Measurements from ENCODE around the gene C9orf57.
"Not testable (repeated sequence)": the region's sequence is repeated elsewhere in the genome, so short reads cannot be mapped to it uniquely, and the experiment has no call there.

The C9orf57 gene

GRCh38 chr9:72060513-72060912 lies at the start of gene C9orf57:
Gene C9orf57, minus strand, starts transcription at chr9:72060613. Its CDS starts 1,282 bp downstream, at chr9:72059331.
- H3K9ac ChIP-seq = no peak within 1 kb of the TSS
- no peaks in the 10 kb centered on the region for H3K79me2 ChIP-seq (ENCODE audit: insufficient read depth, low read depth)
- no peak within 1 kb of the TSS for H2AFZ ChIP-seq (ENCODE audit: low read depth)
- no peaks in the 10 kb centered on the region for H3K4me1 ChIP-seq (ENCODE audit: low read depth, poor library complexity, severe bottlenecking)
- no peak within 1 kb of the TSS for H3K4me3 ChIP-seq (IDR thresholded peaks at IDR 0.05; ENCODE audit: insufficient read depth, low read depth, low read length)
- no peaks in the 10 kb centered on the region for H3K27me3 ChIP-seq (ENCODE audit: insufficient read depth, low read depth)
- no peak within 1 kb of the TSS for H3K27ac ChIP-seq
- no peaks in the 10 kb centered on the region for H4K20me1 ChIP-seq (ENCODE audit: insufficient read depth)
- no peak within 1 kb of the TSS for H3K4me2 ChIP-seq
- no peaks in the 10 kb centered on the region for H3K36me3 ChIP-seq (ENCODE audit: insufficient read depth)
- TF ChIP-seq, protein P1, sequence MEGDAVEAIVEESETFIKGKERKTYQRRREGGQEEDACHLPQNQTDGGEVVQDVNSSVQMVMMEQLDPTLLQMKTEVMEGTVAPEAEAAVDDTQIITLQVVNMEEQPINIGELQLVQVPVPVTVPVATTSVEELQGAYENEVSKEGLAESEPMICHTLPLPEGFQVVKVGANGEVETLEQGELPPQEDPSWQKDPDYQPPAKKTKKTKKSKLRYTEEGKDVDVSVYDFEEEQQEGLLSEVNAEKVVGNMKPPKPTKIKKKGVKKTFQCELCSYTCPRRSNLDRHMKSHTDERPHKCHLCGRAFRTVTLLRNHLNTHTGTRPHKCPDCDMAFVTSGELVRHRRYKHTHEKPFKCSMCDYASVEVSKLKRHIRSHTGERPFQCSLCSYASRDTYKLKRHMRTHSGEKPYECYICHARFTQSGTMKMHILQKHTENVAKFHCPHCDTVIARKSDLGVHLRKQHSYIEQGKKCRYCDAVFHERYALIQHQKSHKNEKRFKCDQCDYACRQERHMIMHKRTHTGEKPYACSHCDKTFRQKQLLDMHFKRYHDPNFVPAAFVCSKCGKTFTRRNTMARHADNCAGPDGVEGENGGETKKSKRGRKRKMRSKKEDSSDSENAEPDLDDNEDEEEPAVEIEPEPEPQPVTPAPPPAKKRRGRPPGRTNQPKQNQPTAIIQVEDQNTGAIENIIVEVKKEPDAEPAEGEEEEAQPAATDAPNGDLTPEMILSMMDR (conservative IDR thresholded peaks at IDR 0.05; ENCODE audit: low read depth, low read length) = no peak

GRCh38 chr9:72102520-72102919 lies 42.1 kb upstream of the C9orf57 start:
- Histone ChIP-seq H4K20me1 (ENCODE audit: insufficient read depth) (no peaks in the 10 kb centered on the region), H3K9ac (no peak overlapping the region), H3K36me3 (ENCODE audit: insufficient read depth) (no peaks in the 10 kb centered on the region), H3K27ac (no peak overlapping the region), H2AFZ (ENCODE audit: low read depth) (no peak overlapping the region), H3K79me2 (ENCODE audit: insufficient read depth, low read depth) (no peaks in the 10 kb centered on the region), H3K4me3 (IDR thresholded peaks at IDR 0.05; ENCODE audit: insufficient read depth, low read depth, low read length) (no peak overlapping the region), H3K4me2 (no peak overlapping the region), H3K4me1 (ENCODE audit: low read depth, poor library complexity, severe bottlenecking) (no peaks in the 10 kb centered on the region), H3K27me3 (ENCODE audit: insufficient read depth, low read depth) (no peaks in the 10 kb centered on the region)
- TF ChIP-seq, protein P1 (conservative IDR thresholded peaks at IDR 0.05; ENCODE audit: low read depth, low read length) = no peak

DNA sequence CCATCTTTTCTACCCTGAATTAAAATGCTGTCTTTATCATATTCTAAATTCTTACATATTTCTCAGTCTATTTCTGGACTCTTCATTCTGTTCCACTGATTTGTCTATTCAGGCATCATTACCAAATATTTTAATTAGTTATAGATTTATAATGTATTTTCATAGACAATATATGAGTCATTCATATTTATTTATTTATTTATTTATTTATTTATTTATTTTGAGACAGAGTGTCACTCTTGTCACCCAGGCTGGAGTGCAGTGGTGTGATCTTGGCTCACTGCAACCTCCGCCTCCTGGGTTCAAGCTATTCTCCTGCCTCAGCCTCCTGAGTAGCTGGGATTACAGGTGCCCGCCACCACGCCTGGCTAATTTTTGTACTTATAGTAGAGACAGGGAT lies 35.1 kb upstream of the C9orf57 start:
- not testable (repeated sequence) for H4K20me1 ChIP-seq (ENCODE audit: insufficient read depth); H3K4me2 ChIP-seq; H3K27ac ChIP-seq; H3K4me1 ChIP-seq (ENCODE audit: low read depth, poor library complexity, severe bottlenecking); H3K27me3 ChIP-seq (ENCODE audit: insufficient read depth, low read depth); H3K4me3 ChIP-seq (IDR thresholded peaks at IDR 0.05; ENCODE audit: insufficient read depth, low read depth, low read length); H2AFZ ChIP-seq (ENCODE audit: low read depth); H3K36me3 ChIP-seq (ENCODE audit: insufficient read depth); H3K9ac ChIP-seq; H3K79me2 ChIP-seq (ENCODE audit: insufficient read depth, low read depth)

DNA sequence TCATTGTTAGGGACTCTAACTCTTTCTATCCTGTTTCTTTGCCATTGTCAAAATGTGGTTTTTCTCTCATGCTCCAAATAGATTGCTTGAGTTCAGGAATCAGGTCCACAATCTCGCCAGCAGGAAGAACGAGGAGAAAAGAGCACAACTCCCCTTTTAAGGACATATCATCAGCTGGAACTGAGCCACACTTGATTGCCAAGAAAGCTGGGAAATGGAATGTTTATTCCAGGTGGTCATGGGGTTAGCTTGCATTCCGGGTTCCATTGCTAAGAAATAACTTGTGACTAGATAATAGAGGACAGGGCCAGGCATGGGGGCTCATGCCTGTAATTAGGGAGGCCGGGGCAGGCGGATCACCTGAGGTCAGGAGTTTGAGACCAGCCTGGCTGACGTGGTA lies 32.4 kb upstream of the C9orf57 start:
- Histone ChIP-seq H3K27ac (no peak overlapping the region), H2AFZ (ENCODE audit: low read depth) (no peak overlapping the region), H3K9ac (no peak overlapping the region), H3K4me1 (ENCODE audit: low read depth, poor library complexity, severe bottlenecking) (no peaks in the 10 kb centered on the region), H4K20me1 (ENCODE audit: insufficient read depth) (no peaks in the 10 kb centered on the region), H3K36me3 (ENCODE audit: insufficient read depth) (no peaks in the 10 kb centered on the region), H3K27me3 (ENCODE audit: insufficient read depth, low read depth) (no peaks in the 10 kb centered on the region), H3K79me2 (ENCODE audit: insufficient read depth, low read depth) (no peaks in the 10 kb centered on the region), H3K4me2 (no peak overlapping the region), H3K4me3 (IDR thresholded peaks at IDR 0.05; ENCODE audit: insufficient read depth, low read depth, low read length) (no peak overlapping the region)
- TF ChIP-seq, protein P1 (conservative IDR thresholded peaks at IDR 0.05; ENCODE audit: low read depth, low read length) = no peak

DNA sequence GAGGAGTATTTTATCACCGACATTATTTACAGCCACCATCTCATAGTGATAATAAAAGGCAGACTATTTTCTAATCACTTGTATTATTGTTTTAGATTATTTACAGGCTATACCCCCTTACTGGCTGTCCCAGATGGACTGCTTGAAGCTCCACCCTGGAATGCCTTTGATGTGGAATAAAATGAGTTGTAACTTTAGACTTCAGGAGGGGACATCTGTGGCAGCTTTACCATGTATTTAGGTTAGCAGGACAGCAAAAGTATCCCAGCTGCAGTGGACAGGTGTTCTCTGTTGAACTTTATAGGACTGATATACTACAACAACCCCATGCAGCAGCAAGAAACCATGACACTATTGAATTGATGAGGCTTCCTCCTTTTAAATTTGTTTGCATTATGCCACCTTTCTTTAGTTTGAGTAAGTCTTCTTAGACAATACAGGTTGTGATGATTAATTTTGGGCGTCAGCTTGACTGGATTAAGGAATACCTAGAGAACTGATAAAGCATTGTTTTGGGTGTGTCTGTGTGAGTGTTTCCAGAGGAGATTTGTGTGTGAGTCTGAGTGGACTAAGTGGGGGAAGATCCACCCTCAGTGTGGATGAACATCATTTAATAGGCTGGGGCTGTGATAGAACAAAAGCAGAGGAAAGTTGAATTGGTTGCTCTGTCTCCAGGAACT lies 29.2 kb upstream of the C9orf57 start:
- no peak overlapping the region for H3K27ac ChIP-seq
- no peak overlapping the region for H3K4me3 ChIP-seq (IDR thresholded peaks at IDR 0.05; ENCODE audit: insufficient read depth, low read depth, low read length)
- H3K4me2 ChIP-seq = no peak overlapping the region
- no peaks in the 10 kb centered on the region for H3K4me1 ChIP-seq (ENCODE audit: low read depth, poor library complexity, severe bottlenecking)
- TF ChIP-seq, protein P1 (conservative IDR thresholded peaks at IDR 0.05; ENCODE audit: low read depth, low read length) = no peak
- H3K9ac ChIP-seq = no peak overlapping the region
- H3K27me3 ChIP-seq (ENCODE audit: insufficient read depth, low read depth) = no peaks in the 10 kb centered on the region
- no peak overlapping the region for H2AFZ ChIP-seq (ENCODE audit: low read depth)
- H3K36me3 ChIP-seq (ENCODE audit: insufficient read depth) = no peaks in the 10 kb centered on the region
- H4K20me1 ChIP-seq (ENCODE audit: insufficient read depth) = no peaks in the 10 kb centered on the region
- H3K79me2 ChIP-seq (ENCODE audit: insufficient read depth, low read depth) = no peaks in the 10 kb centered on the region
